ENCODE data around the gene KRT85.

The KRT85 gene

GRCh38 chr12:52396656-52397055 is 29.4 kb upstream of the KRT85 start:
- H3K36me3 ChIP-seq (ENCODE audit: insufficient read depth, low read length), result no peaks in the 10 kb centered on the region
- no peak overlapping the region for H3K4me2 ChIP-seq (ENCODE audit: low read length)
- no peak overlapping the region for H2AFZ ChIP-seq (ENCODE audit: low read length)
- H3K4me3 ChIP-seq (ENCODE audit: low read depth, low read length, poor library complexity, severe bottlenecking), result no peak overlapping the region
- no peaks in the 10 kb centered on the region for H3K9me3 ChIP-seq (ENCODE audit: low read length)
- H3K9ac ChIP-seq (ENCODE audit: low read length), result no peak overlapping the region
- H3K9me2 ChIP-seq (ENCODE audit: low read depth, low read length), result no peaks in the 10 kb centered on the region
- no peak overlapping the region for H3K27ac ChIP-seq (ENCODE audit: low read depth, low read length, poor library complexity, severe bottlenecking)
- no peak for TF ChIP-seq EZH2 (IDR thresholded peaks at IDR 0.05; ENCODE audit: borderline replicate concordance, low read length)
- TF ChIP-seq, protein P1, sequence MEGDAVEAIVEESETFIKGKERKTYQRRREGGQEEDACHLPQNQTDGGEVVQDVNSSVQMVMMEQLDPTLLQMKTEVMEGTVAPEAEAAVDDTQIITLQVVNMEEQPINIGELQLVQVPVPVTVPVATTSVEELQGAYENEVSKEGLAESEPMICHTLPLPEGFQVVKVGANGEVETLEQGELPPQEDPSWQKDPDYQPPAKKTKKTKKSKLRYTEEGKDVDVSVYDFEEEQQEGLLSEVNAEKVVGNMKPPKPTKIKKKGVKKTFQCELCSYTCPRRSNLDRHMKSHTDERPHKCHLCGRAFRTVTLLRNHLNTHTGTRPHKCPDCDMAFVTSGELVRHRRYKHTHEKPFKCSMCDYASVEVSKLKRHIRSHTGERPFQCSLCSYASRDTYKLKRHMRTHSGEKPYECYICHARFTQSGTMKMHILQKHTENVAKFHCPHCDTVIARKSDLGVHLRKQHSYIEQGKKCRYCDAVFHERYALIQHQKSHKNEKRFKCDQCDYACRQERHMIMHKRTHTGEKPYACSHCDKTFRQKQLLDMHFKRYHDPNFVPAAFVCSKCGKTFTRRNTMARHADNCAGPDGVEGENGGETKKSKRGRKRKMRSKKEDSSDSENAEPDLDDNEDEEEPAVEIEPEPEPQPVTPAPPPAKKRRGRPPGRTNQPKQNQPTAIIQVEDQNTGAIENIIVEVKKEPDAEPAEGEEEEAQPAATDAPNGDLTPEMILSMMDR (IDR thresholded peaks at IDR 0.05; ENCODE audit: low read length), result no peak
- no peaks in the 10 kb centered on the region for H3K4me1 ChIP-seq (ENCODE audit: insufficient read depth, low read length, severe bottlenecking)
- H4K20me1 ChIP-seq (ENCODE audit: insufficient read depth, low read length), result no peaks in the 10 kb centered on the region
- H3F3A ChIP-seq (ENCODE audit: insufficient read depth, low read length), result no peaks in the 10 kb centered on the region
- no peaks in the 10 kb centered on the region for H3K79me2 ChIP-seq (ENCODE audit: insufficient read depth, low read length)
- no peaks in the 10 kb centered on the region for H3K27me3 ChIP-seq (ENCODE audit: insufficient read depth, low read length)

- Histone ChIP-seq H3K4me3 (ENCODE audit: low read depth, low read length, poor library complexity, severe bottlenecking) (no peak overlapping the region), H3K27me3 (ENCODE audit: insufficient read depth, low read length) (no peaks in the 10 kb centered on the region), H3F3A (ENCODE audit: insufficient read depth, low read length) (no peaks in the 10 kb centered on the region), H3K9ac (ENCODE audit: low read length) (no peak overlapping the region), H3K79me2 (ENCODE audit: insufficient read depth, low read length) (no peaks in the 10 kb centered on the region), H3K9me3 (ENCODE audit: low read length) (no peaks in the 10 kb centered on the region), H3K9me2 (ENCODE audit: low read depth, low read length) (no peaks in the 10 kb centered on the region), H2AFZ (ENCODE audit: low read length) (no peak overlapping the region), H3K4me1 (ENCODE audit: insufficient read depth, low read length, severe bottlenecking) (no peaks in the 10 kb centered on the region), H4K20me1 (ENCODE audit: insufficient read depth, low read length) (no peaks in the 10 kb centered on the region), H3K36me3 (ENCODE audit: insufficient read depth, low read length) (no peaks in the 10 kb centered on the region), H3K27ac (ENCODE audit: low read depth, low read length, poor library complexity, severe bottlenecking) (no peak overlapping the region), H3K4me2 (ENCODE audit: low read length) (no peak overlapping the region)
- no peak for TF ChIP-seq EZH2 (IDR thresholded peaks at IDR 0.05; ENCODE audit: borderline replicate concordance, low read length)
- TF ChIP-seq, protein P1 (IDR thresholded peaks at IDR 0.05; ENCODE audit: low read length), result peak; percentile 70
These were observed 28.6 kb upstream of the KRT85 start for GRCh38 chr12:52395761-52396434.

DNA sequence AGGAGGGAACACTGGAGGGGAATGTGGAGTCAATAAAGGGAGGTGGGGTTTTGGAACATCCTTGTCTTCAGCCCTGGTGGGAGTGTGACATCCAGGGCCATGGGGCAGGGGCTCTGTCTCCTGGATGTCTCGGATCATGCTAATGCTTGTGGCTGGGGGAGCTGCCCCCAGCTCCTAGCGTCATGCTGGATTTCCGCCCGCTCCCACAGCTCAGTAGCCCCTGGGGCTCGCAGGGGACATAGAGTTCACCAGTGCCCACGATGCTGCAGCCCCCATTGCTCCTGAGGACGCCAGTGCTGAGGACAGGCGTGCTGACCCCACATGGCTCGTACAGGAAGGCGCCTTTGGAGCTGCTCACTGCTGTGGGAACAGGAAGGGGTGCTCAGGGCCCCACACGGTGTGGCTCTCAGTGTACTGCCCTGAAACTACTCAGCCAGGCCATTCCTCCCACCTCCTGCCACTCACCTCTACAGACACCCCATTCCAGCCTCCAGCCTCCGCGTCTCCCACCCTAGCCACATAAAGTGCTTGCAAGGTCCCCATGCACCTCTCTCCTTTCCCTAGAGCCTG is 27.6 kb upstream of the KRT85 start:
- Histone ChIP-seq H3F3A (ENCODE audit: insufficient read depth, low read length) (no peaks in the 10 kb centered on the region), H3K36me3 (ENCODE audit: insufficient read depth, low read length) (no peaks in the 10 kb centered on the region), H3K79me2 (ENCODE audit: insufficient read depth, low read length) (no peaks in the 10 kb centered on the region), H3K4me1 (ENCODE audit: insufficient read depth, low read length, severe bottlenecking) (no peaks in the 10 kb centered on the region), H3K27ac (ENCODE audit: low read depth, low read length, poor library complexity, severe bottlenecking) (no peak overlapping the region), H3K4me2 (ENCODE audit: low read length) (no peak overlapping the region), H3K9me3 (ENCODE audit: low read length) (no peaks in the 10 kb centered on the region), H3K9ac (ENCODE audit: low read length) (no peak overlapping the region), H4K20me1 (ENCODE audit: insufficient read depth, low read length) (no peaks in the 10 kb centered on the region), H3K27me3 (ENCODE audit: insufficient read depth, low read length) (no peaks in the 10 kb centered on the region), H3K9me2 (ENCODE audit: low read depth, low read length) (no peaks in the 10 kb centered on the region), H3K4me3 (ENCODE audit: low read depth, low read length, poor library complexity, severe bottlenecking) (no peak overlapping the region), H2AFZ (ENCODE audit: low read length) (no peak overlapping the region)
- TF ChIP-seq, protein P1 (IDR thresholded peaks at IDR 0.05; ENCODE audit: low read length), result no peak
- no peak for TF ChIP-seq EZH2 (IDR thresholded peaks at IDR 0.05; ENCODE audit: borderline replicate concordance, low read length)

Data from OCI-LY1 (cell line).